HL-60/S4 treated with retinoic acid at 250 ng/mL for 4 days and 3 days (cell line): ENCODE measurements around the gene RTF2.
"Not testable (repeated sequence)": the region's sequence is repeated elsewhere in the genome, so short reads cannot be mapped to it uniquely, and the experiment has no call there.

Experiments used
- in situ Hi-C: fragments of 300-500 bp; cut with MboI; formaldehyde crosslinking; loops from 2 replicates; pipeline ENCODE4 v1.7.0; 2022; ENCODE audit warnings: low sequenced_read_pairs

Gene RTF2

DNA sequence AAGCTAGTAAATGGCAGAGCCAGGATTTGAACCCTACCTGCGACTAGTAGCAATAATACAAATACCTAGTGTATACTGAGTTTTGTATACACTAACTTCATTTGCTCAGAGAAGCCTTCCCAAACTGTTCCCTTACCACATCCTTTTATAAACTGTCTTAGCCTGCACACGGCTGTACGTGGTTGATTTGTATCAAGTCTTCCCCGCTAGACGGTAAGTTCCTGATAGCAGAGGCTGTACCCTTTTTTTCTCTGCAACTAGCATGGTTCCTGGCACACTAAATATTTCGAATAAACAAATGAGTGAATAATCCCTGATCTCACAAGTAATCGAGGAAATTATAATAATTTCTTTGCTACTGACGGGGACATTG lies 636 bp downstream of the RTF2 start:
- in situ Hi-C loops: no loop called here

DNA sequence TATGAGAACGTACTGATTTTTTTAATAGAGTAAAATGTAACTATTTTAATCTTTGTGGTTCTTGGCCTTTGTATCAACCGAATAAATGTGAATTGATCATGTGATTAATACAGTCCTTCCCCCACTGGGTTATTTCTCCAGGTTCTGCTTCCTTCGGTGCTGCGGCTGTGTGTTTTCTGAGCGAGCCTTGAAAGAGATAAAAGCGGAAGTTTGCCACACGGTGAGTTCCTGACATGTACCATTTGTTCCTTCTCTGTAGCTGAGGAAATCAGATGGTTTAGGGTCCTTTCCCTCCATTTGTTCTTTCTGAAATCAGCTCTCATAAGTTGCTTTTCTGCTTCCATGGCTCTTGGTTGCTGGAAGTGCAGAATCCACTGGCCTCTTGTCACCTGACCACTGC lies 15.5 kb downstream of the RTF2 start:
- in situ Hi-C loops: no loop called here

DNA sequence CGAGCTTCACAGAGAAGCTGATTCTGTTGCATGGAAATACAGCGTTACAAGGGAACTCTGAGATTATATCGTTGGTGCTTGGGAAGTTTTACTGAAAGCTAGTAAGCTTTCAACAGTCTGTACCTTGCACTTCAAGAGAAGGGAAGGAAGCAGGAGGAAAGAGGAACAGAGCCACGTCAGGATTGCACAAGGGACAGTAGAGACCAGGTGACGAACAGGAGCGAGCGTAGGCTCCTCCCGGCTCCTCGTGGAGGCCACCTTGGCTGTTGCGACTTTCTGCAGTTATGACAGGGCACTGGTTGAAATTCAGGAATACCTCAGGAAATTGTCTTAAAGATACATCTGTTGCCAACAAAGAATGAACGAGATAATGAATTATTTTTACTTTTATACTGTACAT lies 18.8 kb downstream of the RTF2 start:
- in situ Hi-C loops: no loop called here

DNA sequence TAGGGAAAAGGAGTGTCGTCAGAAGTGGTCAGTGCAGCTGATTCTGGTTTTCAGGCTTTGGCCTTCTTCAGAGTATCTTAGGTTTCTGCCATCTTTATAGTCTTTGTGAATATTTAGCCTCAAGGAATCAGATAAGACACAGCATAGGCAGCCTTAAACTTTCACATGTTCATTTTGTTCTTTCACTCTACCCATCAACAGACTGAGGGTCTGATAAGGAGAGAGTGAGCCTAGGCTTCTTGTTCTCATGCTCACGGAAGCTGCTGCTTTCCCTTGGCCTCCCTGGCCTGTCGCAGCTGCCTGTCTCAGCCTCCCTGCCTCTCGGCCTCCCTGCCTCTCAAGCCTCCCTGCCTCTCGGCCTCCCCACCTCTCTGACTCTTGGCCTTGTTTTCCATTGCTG lies 20.1 kb downstream of the RTF2 start:
- in situ Hi-C loops: no loop called here

DNA sequence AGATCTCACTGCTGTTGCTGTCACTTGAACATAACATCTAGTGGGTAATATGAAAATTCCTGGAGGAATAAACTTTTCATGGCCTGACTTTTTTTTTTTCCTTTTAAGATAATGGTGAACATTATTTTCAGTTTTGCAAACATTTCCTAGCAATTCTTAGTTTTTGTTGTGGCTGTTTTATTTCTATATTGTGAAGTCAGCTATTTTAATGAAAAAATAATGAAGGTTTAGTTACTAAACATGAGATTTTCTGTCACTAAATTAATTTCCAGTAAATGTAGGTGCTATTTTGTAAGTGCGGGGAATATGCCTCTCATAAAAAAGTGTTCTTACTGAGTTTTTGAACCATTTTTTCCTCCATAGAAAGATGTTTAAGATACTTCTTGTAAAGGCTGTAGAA lies 32.7 kb downstream of the RTF2 start:
- in situ Hi-C loops: no loop called here

DNA sequence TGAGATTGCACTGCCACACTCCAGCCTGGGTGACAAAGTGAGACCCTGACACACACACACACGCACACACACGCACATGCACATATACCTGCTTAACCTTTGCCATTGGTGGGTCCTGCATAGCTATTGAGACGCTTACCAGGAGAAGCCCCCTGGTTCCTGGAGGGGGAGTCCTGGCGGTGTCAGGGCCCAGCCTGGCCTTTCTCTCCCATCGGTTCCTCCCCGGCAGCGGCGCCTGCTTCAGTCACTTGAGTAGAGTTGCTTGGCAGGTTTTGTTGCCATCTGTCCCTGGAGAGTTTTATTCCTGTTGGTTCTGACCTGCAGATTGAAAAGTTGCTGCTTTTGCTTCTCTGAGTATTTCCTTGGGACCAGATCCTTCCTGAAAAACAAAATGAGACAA lies 35.5 kb downstream of the RTF2 start:
- in situ Hi-C loops: no loop called here

DNA sequence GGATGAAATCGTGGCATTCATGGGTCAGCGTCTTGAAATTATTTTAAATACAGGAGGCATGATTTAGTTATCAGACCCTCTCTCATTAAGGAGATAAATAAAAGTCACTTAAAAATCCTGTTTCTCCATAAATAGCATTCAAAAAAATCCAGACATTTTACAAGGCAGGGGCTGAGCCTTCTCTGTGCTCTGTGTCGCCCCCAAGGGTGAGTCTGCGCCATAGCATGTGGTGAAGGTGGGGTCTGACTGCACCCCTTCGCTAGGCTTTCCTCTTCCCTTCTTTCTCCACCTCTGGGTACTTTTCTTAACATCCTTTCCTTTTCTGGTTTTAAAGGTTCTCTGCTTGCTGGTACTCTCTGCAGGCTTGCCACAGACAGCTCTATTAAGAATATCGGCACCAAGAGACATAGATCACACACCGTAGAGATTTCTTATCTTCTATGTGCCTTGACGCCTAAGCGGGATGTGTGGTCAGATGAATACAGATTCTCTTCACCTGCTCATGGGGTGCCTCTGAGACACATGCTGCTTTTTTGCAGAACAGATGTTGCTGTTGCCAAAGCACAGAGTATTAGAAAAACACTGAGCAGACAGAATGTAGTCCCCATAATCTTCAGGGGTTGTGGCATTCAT lies 36.1 kb downstream of the RTF2 start:
- in situ Hi-C loops: no loop called here

DNA sequence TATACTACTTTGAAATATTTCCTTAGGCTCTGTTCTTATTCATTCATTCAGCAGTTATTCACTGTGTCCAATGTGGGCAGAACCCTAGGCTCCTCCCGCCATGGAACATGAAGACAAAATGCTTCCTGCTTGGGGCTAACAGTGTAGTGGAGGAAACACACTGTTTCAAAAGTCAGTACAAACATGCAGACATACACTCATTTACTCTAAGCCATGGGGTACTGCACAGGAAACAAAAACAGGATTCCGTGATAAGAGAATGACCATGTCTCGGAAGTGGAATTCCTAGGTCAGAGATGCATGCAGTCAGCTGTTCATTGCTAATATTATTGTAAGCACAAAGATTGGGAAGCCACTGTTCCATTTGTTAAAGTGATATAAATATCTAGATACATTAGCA lies 37.7 kb downstream of the RTF2 start:
- in situ Hi-C loops: no loop called here

DNA sequence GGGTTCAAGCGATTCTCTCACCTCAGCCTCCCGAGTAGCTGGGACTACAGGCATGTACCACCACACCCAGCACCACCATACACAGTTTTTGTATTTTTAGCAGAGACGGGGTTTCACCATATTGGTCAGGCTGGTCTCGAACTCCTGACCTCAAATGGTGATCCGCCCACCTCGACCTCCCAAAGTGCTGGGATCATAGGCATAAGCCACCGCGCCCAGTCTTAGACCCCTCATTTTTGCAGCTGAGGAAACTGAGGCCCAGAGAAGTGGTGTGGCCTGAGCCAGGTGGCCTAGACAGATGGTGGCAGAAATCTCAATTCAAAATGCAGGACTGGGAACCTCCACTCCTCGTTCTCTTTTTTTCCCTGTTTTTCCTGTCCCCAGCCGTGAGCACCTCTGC lies 43.5 kb downstream of the RTF2 start:
- in situ Hi-C loops: no loop called here

DNA sequence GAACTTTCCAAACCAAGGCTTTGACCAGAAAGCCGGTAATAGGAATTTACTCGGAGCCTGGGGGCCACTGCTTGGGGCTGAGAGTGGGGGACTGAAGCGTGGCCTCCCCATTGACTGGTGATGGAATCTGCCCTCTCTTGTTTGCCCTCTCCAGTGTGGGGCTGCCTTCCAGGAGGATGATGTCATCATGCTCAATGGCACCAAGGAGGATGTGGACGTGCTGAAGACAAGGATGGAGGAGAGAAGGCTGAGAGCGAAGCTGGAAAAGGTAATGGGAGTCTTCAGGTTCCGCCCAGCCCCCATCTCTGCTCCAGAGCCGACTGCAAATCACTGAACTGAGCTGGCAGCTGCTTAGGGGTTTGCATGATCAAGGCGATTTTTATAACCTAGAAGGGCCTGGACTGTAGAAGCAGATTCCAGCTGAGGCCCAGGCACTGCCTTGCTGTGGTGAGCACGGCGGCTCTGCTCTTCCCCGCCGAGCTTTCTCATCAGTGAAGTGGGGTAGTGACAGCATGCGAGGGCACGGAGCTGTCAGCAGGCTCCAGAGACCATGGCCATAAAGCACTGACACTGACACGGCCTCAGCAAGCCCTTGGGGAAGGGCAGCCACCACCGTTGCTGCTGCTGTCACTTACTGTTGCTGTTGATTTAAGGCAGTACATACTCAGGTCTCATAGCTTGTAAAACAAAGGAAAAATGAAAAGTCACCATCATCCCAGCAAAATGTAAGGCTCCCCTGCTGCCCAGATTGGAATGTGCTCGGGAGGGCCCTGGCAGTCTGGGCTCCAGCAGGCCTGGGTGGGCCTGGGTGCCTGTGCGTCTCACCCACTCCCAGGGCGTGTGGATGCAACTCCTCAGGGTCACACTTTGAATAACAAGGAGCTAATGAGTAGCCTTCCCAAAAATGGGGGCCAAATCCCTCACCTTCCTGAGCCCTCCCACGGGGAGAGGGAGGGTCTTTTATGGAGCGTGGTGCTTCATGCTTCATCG lies 45.0 kb downstream of the RTF2 start:
- in situ Hi-C loops: no loop called here

DNA sequence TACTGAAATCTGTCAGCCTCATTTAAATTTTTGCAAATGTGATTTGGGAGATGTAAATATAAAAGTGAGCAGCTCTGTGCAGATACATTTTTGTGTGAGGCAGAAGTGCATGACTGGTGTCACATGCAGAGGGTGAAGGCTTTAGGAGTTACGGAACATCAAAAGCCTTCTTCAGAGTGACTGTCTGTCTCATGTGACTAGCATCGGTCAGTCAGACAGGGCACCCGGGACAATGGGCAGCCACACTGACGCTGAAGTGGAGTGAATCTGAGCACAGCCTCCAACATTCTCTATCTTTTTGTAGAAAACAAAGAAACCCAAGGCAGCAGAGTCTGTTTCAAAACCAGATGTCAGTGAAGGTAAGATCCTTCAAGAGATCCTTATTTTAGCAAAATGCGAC lies 48.2 kb downstream of the RTF2 start:
- in situ Hi-C loops: no loop called here

DNA sequence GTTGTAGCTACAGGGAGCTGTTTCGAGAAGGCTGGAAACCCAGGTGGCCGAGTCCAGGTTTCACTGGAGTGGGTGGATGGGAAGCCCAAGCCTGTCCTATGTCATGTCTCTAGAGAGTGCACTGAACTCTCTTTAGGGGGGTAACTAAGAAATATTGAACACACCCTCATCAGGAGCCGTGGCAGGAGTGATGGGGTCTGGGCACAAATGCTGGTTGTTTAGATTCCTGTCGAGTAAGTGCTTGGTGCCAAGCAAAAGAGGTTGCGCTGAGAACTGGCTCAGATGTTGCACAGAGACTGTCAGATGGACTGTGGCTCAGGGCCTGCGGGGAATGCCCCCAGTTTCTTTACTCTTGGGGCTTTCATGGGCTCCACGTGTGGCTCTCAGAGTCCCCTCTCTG lies 48.8 kb downstream of the RTF2 start:
- in situ Hi-C loops: no loop called here

DNA sequence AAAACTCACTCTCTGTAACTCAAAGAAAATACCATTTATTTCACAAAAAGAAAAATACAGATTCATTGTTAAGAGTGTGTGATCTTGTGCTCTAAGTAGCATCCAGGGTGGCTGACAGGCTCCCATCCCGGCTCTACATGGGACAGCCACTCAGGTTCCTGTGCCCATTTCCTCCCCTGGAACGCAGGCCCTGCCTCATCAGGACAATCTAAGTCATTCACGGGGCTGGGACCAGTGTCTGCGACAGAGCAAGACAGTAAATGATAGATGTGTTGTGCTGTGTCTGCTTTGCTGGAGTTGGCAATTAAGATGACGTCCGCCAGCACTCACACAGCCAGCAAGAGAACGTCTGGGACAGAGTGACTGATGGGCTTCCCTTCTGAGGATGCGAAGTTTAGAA lies 49.2 kb downstream of the RTF2 start:
- in situ Hi-C loops: no loop called here

DNA sequence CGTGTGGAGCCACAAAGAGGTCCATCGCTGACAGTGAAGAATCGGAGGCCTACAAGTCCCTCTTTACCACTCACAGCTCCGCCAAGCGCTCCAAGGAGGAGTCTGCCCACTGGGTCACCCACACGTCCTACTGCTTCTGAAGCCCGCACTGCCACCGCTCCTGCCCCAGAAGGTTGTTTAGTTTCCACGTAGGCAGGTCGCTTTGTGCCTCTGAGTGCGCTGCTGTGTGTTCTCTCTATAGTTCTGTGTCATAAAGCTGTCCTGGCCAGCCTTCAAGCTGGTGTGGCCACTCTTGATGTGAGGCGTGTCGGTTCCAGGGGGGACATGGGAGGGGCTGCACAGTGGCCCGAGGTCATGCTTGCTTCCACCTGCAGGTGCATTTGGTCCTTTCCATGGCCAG lies 49.7 kb downstream of the RTF2 start:
- in situ Hi-C loops: no loop called here

DNA sequence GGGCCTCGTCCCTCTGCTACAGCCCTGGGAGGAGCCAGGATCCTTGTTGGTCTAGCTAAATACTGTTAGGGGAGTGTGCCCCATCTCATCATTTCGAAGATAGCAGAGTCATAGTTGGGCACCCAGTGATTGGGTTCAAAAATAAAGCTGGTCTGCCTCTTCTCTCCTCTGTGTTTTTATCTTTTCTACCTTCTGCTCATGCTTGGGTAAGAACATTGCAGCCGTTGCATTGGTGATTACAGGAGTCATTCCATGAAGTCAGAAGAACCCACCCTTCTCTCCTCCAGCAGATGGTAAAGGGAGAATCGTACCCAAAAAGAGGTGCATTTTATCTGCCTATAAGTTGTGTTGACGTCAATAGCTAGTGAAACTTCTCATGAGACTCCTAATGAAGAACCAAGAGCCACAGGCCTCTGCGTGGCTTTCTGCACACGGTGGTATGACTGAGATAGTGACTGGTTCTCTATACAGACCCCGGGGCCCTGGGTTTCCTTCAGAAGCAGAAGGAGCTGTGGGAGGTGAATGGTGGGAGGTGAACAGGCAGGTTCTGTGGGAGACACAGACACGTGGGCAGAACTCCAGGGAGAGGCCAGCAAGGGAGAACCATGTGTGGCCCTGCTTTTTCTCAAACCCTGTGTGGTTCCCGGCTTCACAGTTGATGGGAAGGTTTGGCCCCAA lies 50.4 kb downstream of the RTF2 start:
- in situ Hi-C loops: no loop called here

DNA sequence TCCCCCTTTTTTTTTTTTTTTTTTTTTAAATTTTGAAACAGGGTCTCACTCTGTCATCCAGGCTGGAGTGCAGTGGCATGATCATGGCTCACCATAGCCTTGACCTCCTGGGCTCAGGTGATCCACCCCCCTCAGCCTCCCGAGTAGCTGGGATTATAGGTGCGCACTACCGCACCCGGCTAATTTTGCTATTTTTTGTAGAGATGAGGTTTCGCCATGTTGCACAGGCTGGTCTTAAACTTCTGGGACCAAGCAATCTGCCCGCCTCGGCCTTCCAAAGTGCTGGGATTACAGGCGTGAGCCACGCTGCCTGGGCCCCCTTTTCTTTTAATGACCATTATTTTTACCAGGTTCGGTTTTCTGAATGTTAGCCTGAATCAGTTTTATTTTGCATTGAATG lies 51.1 kb downstream of the RTF2 start:
- in situ Hi-C loops: no loop called here

DNA sequence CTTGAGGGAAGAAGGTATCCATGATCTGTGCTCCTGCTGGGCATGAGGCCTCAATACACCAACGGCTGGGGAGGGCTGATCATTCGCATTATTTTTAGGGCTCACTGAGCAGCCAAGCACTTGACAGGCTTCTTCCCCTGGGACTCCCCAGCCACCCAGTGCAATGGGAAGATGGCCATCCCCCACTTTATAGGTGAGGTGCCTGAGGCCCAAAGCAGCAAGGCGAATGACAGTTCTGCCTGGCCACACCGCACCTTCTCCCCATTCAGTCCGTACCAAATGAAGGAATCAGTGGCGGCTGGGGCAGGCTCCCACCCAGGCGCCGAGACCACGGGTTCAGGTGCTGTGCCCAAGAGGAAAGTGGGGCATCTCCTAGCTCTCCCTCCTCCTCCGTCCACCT lies 51.8 kb downstream of the RTF2 start:
- in situ Hi-C loops: no loop called here

DNA sequence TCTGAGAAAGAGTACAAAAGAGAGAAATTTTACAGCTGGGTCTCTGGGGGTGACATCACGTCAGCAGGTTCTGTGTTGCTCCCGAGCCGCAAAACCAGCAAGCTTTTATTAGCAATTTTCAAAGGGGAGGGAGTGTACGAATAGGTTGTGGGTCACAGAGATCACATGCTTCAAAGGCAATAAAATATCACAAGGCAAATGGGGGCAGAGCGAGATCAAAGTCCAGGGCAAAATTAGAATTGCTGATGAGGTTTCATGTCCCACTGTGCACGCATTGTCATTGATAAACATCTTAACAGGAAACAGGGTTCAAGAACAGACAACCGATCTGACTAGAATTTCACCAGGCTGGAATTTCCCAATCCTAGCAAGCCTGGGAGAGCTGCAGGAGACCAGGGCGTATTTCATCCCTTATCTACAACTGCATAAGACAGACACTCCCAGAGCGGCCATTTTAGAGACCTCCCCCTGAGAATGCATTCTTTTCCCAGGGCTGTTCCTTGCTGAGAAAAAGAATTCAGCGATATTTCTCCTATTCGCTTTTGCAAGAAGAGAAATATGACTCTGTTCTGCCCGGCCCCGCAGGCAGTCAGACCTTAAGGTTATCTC lies 52.4 kb downstream of the RTF2 start:
- in situ Hi-C loops: not testable (repeated sequence)

DNA sequence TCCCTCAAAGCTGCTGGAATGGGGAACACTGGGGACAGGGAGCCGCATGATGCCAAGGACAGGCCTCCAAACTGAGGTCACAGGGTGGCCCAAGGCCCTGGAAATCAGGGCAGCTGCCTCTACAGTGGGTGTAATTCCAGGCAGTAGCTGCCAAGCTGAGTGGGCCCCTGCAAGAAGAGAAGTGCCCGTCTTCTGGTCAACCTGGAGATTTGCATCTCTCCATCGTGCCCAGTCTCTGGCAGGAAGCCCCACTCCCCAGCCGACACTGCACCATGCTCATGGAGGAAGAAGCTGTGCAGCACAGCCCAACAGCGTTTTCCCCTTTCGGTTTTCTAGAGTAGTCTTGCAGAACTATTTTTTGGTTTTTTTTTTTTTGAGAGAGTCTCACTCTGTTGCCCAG lies 53.9 kb downstream of the RTF2 start:
- in situ Hi-C loops: no loop called here

DNA sequence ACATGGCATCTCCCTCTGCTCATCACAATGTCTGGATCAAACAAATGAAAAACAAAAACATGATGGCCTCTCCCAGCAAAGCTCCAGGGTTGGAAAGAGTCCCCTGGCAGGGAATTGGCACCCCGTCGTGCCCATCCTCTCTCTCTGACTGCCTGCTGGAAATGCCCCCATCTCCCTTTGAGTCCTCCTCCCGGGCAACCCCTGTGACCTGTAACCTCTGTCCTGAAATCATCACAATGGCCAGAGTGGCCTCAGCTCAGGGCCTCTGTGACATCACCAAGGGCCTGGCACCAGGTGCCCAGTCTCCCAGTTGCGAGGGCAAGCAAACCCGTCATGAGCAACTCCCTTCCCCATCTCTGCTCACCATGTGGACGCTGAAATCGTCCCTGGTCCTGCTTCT lies 56.0 kb downstream of the RTF2 start, which contains the start of gene FAM209A:
FAM209A (plus strand) TSS at position 301 of the 400 bp plus-strand sequence; CDS start at position 366, 65 bp downstream.
- in situ Hi-C loops: not testable (repeated sequence)

DNA sequence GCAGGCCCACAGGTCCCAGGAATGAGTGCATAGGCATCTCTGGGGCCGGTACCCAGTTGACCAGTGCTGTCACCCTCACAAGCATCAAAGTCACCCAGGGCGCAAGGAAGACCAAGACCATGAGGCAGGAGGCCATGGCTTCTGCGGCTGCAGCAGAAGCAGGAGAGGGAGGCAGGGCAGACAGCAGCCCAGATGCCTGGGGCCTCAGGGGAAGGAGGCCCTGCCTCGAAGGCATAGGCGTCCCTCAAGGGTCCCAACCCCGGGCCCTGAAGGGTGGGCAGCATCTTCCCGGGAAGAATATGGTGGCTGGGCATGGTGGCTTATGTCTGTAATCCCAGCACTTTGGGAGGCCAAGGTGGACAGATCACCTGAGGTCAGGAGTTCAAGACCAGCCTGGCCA lies 59.1 kb downstream of the RTF2 start:
- in situ Hi-C loops: no loop called here
